Ishikawa (cell line): ENCODE results near the gene WHRN.

Experiments
- CEBPB ChIP-seq: IDR thresholded peaks from 2 replicates; pipeline ENCODE4 v1.6.1; 2012
- CREB1 ChIP-seq: IDR thresholded peaks from 2 replicates; pipeline ENCODE4 v1.6.1; 2012; ENCODE audit warnings: low read depth
- EGR1 ChIP-seq: IDR thresholded peaks from 2 replicates; pipeline ENCODE4 v1.6.1; 2012
- EP300 ChIP-seq: IDR thresholded peaks from 2 replicates; pipeline ENCODE4 v1.6.1; 2012; ENCODE audit warnings: borderline replicate concordance
- FOXM1 ChIP-seq: IDR thresholded peaks from 2 replicates; pipeline ENCODE4 v1.6.1; 2012; ENCODE audit warnings: low read depth, borderline replicate concordance
- MAX ChIP-seq: IDR thresholded peaks from 2 replicates; pipeline ENCODE4 v1.6.1; 2012
- NFIC ChIP-seq: IDR thresholded peaks from 2 replicates; pipeline ENCODE4 v1.6.1; 2012
- RAD21 ChIP-seq: IDR thresholded peaks from 2 replicates; pipeline ENCODE4 v1.6.1; 2012; ENCODE audit warnings: low read depth
- REST ChIP-seq: IDR thresholded peaks from 2 replicates; pipeline ENCODE4 v1.6.1; 2012; ENCODE audit warnings: low read depth, mild to moderate bottlenecking
- TAF1 ChIP-seq: IDR thresholded peaks from 2 replicates; pipeline ENCODE4 v1.6.1; 2012; ENCODE audit warnings: low read depth, mild to moderate bottlenecking
- TCF12 ChIP-seq: IDR thresholded peaks from 2 replicates; pipeline ENCODE4 v1.6.1; 2012; ENCODE audit warnings: low read depth
- TEAD4 ChIP-seq: IDR thresholded peaks from 2 replicates; pipeline ENCODE4 v1.6.1; 2012
- USF1 ChIP-seq: IDR thresholded peaks from 2 replicates; pipeline ENCODE4 v1.6.1; 2012
- YY1 ChIP-seq: IDR thresholded peaks from 2 replicates; pipeline ENCODE4 v1.6.1; 2012; ENCODE audit warnings: low read depth
- ZBTB7A ChIP-seq: IDR thresholded peaks from 2 replicates; pipeline ENCODE4 v1.6.1; 2012; ENCODE audit warnings: low read depth

Gene WHRN

GRCh38 chr9:114470581-114470980, 34.7 kb downstream of the WHRN start:
- TF ChIP-seq YY1 (no peak), USF1 (no peak), EP300 (no peak), RAD21 (no peak), EGR1 (no peak), ZBTB7A (no peak), TAF1 (no peak), NFIC (no peak)

- no peak for TF ChIP-seq CREB1
- no peak for TF ChIP-seq YY1
- TF ChIP-seq TCF12 = no peak
- no peak for TF ChIP-seq EP300
- no peak for TF ChIP-seq TAF1
- TF ChIP-seq EGR1 = no peak
- no peak for TF ChIP-seq REST
- no peak for TF ChIP-seq USF1
- no peak for TF ChIP-seq FOXM1
- TF ChIP-seq NFIC = no peak
- no peak for TF ChIP-seq TEAD4
- no peak for TF ChIP-seq RAD21
- TF ChIP-seq ZBTB7A = no peak
- TF ChIP-seq MAX = no peak
- TF ChIP-seq CEBPB = no peak
Measured at GRCh38 chr9:114470121-114470520, 35.2 kb downstream of the WHRN start.

GRCh38 chr9:114469091-114469853, 36.0 kb downstream of the WHRN start:
- TF ChIP-seq REST (no peak), MAX (no peak), ZBTB7A (no peak), EGR1 (no peak), TCF12 (no peak), YY1 (no peak), TAF1 (no peak), EP300 (no peak), RAD21 (no peak), CEBPB (no peak), CREB1 (no peak), TEAD4 (no peak), NFIC (no peak), FOXM1 (no peak), USF1 (no peak)

- TF ChIP-seq RAD21 (no peak), FOXM1 (no peak), TAF1 (no peak), REST (no peak), NFIC (no peak)
Measured at GRCh38 chr9:114467910-114468309, 37.4 kb downstream of the WHRN start.
